Measurements from ENCODE around the gene DMGDH.

DMGDH gene

GRCh38 chr5:79069488-79070349 is at the start of gene DMGDH, which contains the start of gene BHMT2:
TSS of gene DMGDH (minus strand) at chr5:79069674. CDS start at chr5:79069620, 54 bp downstream.
TSS of gene BHMT2 (plus strand) at chr5:79069767. CDS start at chr5:79069783, 16 bp downstream.
- no peak for DNase-seq

- DNase-seq, result no peak
Measured at GRCh38 chr5:79112703-79113058, 43.2 kb upstream of the DMGDH start.

- no peak for DNase-seq
Measured at GRCh38 chr5:79111960-79112702, 42.7 kb upstream of the DMGDH start.

- no peak for DNase-seq
Measured at GRCh38 chr5:79111387-79111959, 42.0 kb upstream of the DMGDH start, which contains the start of gene BHMT. TSS of gene BHMT (plus strand) at chr5:79111809. CDS start at chr5:79111886, 77 bp downstream.

GRCh38 chr5:79109527-79110492 is 40.3 kb upstream of the DMGDH start:
- no peak for DNase-seq

DNA sequence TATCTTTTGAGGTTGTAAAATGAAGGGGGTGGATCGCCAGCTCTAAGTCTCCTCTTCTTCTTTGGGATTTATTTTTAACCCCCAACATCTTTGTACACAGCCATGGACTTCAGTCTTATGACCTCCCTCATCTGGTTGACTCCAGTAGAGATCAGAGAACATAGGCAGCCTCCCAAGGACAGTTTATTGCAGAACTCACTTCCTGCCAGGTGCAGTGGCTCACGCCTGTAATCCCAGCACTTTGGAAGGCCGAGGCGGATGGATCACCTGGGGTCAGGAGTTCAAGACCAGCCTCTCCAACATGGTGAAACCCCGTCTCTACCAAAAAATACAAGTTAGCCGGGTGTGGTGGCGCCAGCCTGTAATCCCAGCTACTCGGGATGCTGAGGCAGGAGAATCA is 39.3 kb upstream of the DMGDH start:
- DNase-seq, result no peak

DNA sequence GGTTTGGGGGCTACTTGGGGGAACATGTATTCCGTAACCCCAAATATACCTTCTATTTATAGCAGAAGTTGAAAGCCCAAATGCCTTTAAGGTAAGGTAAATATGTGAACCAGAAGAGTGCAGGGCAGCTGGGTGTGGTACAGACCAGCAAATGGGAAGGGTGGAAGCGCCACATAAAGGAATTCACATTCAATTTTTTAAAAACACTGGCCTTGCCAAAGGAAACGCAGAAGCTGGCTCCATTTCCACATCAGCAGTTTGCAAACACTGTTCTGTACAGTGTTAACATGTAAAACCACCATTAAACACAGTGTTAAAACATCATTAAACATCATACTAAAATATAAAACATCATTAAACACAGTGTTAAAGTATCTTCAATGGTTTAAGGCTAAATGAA is 38.6 kb upstream of the DMGDH start:
- no peak for DNase-seq

DNA sequence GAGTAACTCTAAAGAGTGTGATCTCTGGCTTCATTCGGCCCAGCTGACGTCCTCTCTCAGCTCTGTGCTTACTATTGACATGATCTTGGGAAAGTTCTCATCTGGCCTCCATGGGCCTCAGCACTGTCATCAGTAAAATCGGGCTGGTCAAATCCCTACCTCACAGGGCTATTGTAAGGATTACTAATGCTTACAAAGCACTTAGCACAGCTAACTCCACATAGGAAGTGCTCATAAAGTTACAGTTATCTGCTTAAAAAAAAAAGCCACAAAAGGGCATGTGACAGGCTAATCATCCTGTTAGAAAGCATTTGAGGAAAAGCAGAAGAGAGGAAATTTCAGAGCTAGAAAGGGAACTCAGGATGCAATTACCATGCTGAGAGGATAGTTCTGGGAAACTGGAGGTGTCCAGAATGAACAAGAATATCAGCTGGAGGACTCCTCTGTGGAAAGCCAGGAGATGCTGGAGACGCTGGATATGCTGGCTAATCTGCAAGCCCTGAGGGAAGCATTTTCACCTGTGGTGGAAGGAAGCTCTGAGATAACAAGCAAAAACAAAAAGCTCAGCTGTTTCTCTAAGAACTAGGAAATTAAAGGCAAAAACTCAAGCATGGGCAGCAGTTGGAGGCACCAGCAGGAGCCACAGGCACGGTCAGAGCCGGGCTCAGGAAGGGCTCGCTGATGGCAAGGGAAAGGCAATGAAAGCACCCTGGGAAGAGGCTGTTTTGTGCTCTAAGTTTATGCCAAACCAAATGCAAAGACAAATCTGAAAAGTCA is 37.7 kb upstream of the DMGDH start:
- DNase-seq, result no peak

GRCh38 chr5:79105868-79106267 is 36.4 kb upstream of the DMGDH start:
- DNase-seq, result no peak

DNA sequence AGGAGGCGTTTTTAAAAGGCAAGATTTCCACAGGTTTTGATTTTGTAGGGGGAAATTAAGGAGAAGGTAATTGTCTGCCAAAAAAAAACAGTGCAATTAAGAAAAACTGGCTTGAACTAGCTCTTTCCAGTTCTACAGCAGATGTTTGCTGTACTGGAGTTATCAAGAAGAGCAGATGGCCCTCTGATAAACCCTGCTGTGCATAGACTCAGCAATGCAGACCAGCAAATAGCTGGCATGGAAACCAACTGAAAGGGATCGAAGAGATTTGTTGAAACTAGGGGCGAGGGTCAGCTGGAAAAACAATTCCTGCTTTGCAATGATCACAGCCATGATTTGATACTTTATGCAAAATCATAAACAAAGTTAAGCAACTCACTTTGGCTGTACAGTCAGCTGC is 24.3 kb upstream of the DMGDH start:
- no peak for DNase-seq

DNA sequence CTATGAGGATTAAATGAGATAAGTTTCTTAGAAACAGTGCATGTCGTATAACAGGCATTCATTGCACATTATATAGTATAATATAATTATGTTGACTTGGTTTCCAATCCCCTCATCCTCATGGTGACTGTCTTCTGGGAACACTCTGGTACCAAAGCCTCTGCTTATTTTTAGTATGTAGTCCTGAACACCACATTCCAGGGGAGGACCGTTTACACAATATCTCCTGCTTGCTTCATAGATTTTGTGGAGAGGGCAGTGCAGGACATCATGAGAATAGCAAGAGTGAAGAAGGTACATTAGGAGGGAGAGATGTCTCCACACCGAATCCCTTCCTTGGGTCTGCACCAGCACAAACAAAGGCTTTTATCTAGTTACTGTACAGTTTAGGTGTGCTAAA is 21.6 kb upstream of the DMGDH start:
- no peak for DNase-seq

- no peak for DNase-seq
Measured at GRCh38 chr5:79088507-79088906, 19.0 kb upstream of the DMGDH start.

DNA sequence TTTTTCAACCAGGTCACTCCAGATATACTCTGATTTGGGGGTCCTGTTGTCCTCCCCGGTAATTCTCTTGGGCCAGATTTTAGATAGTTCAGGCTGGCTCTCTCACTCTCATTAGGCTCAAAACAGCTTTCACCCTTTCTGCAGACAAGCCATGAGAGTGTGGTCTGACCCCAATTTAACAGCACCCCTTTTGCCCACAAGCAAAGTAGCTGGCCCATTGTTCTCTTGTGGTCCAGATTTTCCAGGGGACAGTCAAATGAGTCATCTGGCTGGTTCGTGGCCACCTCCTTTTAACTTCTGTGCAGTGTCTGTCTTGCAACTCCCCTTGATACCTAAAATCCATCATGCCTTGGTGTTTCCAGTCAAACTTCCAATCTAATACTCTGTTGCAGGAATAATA is 16.6 kb upstream of the DMGDH start:
- DNase-seq, result no peak

DNA sequence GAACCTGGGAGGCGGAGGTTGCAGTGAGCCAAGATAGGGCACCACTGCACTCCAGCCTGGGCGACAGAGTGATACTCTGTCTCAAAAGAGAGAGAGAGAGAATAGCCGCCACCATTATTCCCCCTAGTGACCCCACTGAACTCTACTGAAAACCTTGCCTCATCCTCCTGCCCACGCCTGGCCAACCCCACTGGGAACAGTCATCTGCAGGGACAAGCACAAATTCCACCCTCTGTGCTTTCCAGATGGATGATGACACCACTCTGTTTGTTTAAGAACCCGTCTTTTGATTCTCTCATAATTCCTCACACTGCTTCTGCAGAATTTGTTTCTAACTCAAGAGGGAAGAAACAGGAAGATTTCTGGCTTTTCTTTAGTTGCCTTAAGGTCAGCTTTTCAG is 12.3 kb upstream of the DMGDH start:
- no peak for DNase-seq

- DNase-seq, result no peak
Measured at GRCh38 chr5:79080804-79081203, 11.3 kb upstream of the DMGDH start.

DNA sequence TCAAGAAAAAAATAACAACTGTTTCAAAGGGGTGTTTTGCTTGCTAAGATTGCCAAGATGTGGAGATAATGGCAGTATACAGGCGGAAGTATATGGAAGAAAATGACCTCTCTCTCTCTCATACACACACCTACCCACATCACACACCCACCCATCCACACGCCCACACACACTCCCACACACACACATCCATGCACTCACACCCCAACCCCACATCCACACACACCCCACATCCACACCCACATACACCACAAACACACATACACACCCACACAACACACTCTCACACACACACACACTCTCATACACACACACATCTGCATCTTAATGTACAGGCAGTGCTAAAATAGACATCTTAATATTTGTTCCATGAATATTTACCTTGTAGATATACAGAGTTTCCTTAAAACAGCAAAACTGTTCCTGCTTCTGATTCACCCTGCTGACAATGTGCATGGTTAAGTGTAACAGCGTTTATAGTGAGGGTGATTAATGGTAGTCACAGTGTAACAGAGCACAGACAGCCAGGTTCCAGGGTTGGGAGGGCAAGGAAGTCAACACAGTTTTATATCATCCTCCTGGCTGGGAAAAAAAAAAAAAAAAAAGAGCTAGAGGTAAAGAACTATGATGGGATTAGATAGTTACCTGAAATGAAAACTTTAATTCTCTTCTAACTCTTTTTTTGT is 8.3 kb upstream of the DMGDH start:
- DNase-seq, result no peak

DNA sequence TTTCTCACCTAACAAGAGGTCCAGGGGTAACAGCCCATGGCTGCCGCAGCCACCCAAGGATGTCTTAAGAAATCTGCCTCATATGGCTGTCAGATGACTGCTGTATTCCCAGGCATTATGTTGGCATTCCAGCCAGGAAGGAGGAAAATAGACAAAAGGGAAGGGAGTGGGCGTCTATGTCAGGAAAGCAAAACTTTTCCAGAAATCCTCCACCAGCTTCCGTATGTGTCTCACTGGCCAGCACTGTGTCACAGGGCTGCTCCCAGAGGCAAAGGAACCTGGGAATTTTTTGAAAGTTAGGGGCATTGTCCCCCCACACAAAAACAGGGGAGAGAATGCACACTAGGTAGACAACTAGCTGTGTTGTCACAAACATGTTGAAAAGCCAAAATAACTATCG is 7.3 kb upstream of the DMGDH start:
- no peak for DNase-seq

DNA sequence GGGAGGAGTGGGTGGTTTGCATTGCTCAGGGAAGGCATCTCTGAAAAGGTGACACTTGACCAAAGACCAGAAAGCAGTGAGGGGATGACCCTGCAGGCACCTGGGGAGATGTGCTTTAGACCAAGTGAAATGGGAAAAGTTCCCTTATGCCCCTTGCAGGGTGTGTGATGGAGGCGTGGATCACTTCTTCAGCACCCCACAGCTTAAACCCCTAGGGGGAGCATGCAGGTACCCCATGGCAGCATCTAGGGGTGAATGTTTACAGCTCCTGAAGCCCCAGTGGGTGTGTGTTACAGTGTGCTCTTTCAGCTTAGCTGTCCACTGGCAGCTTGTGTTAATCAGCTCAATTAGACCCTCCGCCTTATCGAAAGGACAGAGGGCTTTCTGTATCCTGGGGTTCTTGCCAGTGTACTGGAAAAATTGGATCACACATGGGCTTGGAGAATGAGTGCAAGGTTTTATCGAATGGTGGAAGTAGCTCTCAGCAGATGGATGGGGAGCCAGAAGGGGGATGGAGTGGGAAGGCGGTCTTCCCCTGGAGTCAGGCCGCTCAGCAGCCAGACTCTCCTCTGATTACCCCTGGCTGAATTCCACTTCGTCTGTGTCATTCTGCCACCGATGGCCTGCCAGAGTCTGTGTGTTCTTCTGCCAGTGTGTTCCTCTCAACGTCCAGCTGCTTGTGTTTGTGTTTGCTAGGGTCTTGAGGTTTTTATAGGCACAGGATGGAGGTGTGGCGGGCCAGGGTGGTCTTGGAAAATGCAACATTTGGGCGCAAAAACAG is 6.4 kb upstream of the DMGDH start:
- DNase-seq, result no peak

- DNase-seq, result no peak
Measured at GRCh38 chr5:79074641-79075040, 5.2 kb upstream of the DMGDH start.

GRCh38 chr5:79070350-79070667 is 835 bp upstream of the DMGDH start:
- no peak for DNase-seq

Data from activated CD4-positive, CD25-positive, alpha-beta regulatory T cell (primary cell).